ENCODE data around the gene RNF227. TPM values are rescaled to one million over a fixed set of nuclear protein-coding genes. Genes with fewer than 3 reads are reported as not detected.

The RNF227 gene
- total RNA-seq, 1 experiment from 2014 or later = 0.83 TPM

- peaks cover 5% of the 10 kb centered on the region; the same call in 1 of the 2 replicates for H3K27me3 Mint-ChIP-seq (ENCODE audit: low read depth)
- TF ChIP-seq, protein P1, sequence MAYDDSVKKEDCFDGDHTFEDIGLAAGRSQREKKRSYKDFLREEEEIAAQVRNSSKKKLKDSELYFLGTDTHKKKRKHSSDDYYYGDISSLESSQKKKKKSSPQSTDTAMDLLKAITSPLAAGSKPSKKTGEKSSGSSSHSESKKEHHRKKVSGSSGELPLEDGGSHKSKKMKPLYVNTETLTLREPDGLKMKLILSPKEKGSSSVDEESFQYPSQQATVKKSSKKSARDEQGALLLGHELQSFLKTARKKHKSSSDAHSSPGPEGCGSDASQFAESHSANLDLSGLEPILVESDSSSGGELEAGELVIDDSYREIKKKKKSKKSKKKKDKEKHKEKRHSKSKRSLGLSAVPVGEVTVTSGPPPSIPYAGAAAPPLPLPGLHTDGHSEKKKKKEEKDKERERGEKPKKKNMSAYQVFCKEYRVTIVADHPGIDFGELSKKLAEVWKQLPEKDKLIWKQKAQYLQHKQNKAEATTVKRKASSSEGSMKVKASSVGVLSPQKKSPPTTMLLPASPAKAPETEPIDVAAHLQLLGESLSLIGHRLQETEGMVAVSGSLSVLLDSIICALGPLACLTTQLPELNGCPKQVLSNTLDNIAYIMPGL (CRISPR knock-in tag; IDR thresholded peaks at IDR 0.05) = no peak
- TF ChIP-seq SMAD3 (CRISPR knock-in tag; IDR thresholded peaks at IDR 0.05; ENCODE audit: borderline replicate concordance) (no peak), KAT7 (CRISPR knock-in tag; IDR thresholded peaks at IDR 0.05; ENCODE audit: borderline replicate concordance) (no peak), USF2 (CRISPR knock-in tag; IDR thresholded peaks at IDR 0.05) (no peak), ZNF396 (CRISPR knock-in tag; IDR thresholded peaks at IDR 0.05; ENCODE audit: borderline replicate concordance) (no peak), GRHL2 (CRISPR knock-in tag; IDR thresholded peaks at IDR 0.05; ENCODE audit: insufficient replicate concordance, severe bottlenecking) (no peak), ZNF671 (CRISPR knock-in tag; IDR thresholded peaks at IDR 0.05) (no peak)
- TF ChIP-seq, protein P2, sequence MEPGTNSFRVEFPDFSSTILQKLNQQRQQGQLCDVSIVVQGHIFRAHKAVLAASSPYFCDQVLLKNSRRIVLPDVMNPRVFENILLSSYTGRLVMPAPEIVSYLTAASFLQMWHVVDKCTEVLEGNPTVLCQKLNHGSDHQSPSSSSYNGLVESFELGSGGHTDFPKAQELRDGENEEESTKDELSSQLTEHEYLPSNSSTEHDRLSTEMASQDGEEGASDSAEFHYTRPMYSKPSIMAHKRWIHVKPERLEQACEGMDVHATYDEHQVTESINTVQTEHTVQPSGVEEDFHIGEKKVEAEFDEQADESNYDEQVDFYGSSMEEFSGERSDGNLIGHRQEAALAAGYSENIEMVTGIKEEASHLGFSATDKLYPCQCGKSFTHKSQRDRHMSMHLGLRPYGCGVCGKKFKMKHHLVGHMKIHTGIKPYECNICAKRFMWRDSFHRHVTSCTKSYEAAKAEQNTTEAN (CRISPR knock-in tag; IDR thresholded peaks at IDR 0.05) = no peak
- ChIA-PET CTCF (no interaction called here), POLR2A (no interaction called here)
- no peak overlapping the region for H3K27ac Mint-ChIP-seq
- H3K4me1 Mint-ChIP-seq = peaks cover 23% of the 10 kb centered on the region
- ATAC-seq = no peak
- no peak for DNase-seq (ENCODE audit: low spot score)
- H3K4me3 Mint-ChIP-seq = no peak overlapping the region
- H3K36me3 Mint-ChIP-seq = no peaks in the 10 kb centered on the region
- no peaks in the 10 kb centered on the region for H3K9me3 Mint-ChIP-seq
Observed at GRCh38 chr17:7961421-7961820, 45.3 kb upstream of the RNF227 start.

DNA sequence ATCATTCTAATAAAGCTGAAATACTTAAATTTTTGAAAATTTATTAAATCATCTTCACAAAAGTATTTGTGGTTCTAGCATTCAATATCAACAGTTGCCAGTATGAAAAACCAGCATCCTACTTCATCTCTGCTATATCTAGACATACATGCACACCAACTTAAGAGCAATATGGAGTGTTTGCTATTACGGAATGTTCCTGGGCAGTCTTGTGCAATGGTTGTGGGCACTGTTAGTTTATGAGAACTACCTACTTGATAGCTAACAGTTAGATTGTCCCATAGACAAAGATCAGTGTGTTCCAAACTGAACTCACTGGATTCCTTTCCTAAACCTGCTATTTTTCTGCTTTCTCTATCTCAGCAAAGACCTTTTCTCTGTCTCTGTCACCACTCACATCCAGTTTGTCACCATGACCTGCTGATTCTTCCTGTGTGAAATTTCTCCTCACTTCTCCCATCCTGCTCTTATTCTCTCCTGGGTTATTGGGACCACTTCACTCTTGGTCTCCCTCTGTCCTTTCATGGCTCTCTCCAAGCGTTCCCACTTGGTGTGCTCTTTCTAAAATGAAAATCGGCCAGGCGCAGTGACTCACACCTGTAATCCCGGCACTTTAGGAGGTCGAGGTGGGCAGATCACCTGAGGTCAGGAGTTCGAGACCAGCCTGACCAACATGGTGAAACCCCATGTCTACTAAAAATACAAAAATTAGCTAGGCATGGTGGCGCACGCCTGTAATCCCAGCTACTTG, 43.6 kb upstream of the RNF227 start:
- Mint-ChIP-seq H3K27me3 (ENCODE audit: low read depth) (peaks cover 5% of the 10 kb centered on the region; the same call in 1 of the 2 replicates), H3K27ac (no peak overlapping the region), H3K4me1 (peaks cover 17% of the 10 kb centered on the region), H3K4me3 (no peak overlapping the region), H3K36me3 (no peaks in the 10 kb centered on the region), H3K9me3 (no peaks in the 10 kb centered on the region)
- ChIA-PET CTCF (no interaction called here), POLR2A (no interaction called here)
- TF ChIP-seq E2F4 (CRISPR knock-in tag; IDR thresholded peaks at IDR 0.05; ENCODE audit: borderline replicate concordance, low read depth) (no peak), ATF1 (CRISPR knock-in tag; IDR thresholded peaks at IDR 0.05) (no peak), CREB1 (CRISPR knock-in tag; IDR thresholded peaks at IDR 0.05) (no peak), MYBL2 (CRISPR knock-in tag; IDR thresholded peaks at IDR 0.05) (no peak), TEAD1 (CRISPR knock-in tag; IDR thresholded peaks at IDR 0.05) (no peak), ETV6 (CRISPR knock-in tag; IDR thresholded peaks at IDR 0.05) (no peak), ZBTB21 (CRISPR knock-in tag; IDR thresholded peaks at IDR 0.05; ENCODE audit: borderline replicate concordance) (no peak), ZNF138 (CRISPR knock-in tag; conservative IDR thresholded peaks at IDR 0.05) (no peak), ZMAT4 (CRISPR knock-in tag; IDR thresholded peaks at IDR 0.05) (no peak), ZNF423 (CRISPR knock-in tag; IDR thresholded peaks at IDR 0.05) (no peak)
- TF ChIP-seq, protein P3, sequence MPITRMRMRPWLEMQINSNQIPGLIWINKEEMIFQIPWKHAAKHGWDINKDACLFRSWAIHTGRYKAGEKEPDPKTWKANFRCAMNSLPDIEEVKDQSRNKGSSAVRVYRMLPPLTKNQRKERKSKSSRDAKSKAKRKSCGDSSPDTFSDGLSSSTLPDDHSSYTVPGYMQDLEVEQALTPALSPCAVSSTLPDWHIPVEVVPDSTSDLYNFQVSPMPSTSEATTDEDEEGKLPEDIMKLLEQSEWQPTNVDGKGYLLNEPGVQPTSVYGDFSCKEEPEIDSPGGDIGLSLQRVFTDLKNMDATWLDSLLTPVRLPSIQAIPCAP (CRISPR knock-in tag; IDR thresholded peaks at IDR 0.05) = no peak
- TF ChIP-seq, protein P4, sequence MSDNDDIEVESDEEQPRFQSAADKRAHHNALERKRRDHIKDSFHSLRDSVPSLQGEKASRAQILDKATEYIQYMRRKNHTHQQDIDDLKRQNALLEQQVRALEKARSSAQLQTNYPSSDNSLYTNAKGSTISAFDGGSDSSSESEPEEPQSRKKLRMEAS (CRISPR knock-in tag; IDR thresholded peaks at IDR 0.05) = no peak
- TF ChIP-seq, protein P5, sequence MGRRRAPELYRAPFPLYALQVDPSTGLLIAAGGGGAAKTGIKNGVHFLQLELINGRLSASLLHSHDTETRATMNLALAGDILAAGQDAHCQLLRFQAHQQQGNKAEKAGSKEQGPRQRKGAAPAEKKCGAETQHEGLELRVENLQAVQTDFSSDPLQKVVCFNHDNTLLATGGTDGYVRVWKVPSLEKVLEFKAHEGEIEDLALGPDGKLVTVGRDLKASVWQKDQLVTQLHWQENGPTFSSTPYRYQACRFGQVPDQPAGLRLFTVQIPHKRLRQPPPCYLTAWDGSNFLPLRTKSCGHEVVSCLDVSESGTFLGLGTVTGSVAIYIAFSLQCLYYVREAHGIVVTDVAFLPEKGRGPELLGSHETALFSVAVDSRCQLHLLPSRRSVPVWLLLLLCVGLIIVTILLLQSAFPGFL (CRISPR knock-in tag; IDR thresholded peaks at IDR 0.05; ENCODE audit: borderline replicate concordance) = no peak
- ATAC-seq (no peak), DNase-seq (ENCODE audit: low spot score) (no peak)
